Measurements from ENCODE around the gene ALKBH8.
"Not testable (repeated sequence)": the region's sequence is repeated elsewhere in the genome, so short reads cannot be mapped to it uniquely, and the experiment has no call there.

ALKBH8 gene

GRCh38 chr11:107576497-107577345 is 11.2 kb upstream of the ALKBH8 start:
- DNase-seq, result peak; percentile 63

GRCh38 chr11:107573438-107573837 is 7.9 kb upstream of the ALKBH8 start:
- no peak for DNase-seq

- no peak for DNase-seq
Measured at GRCh38 chr11:107570015-107570414, 4.5 kb upstream of the ALKBH8 start.

- no peak for DNase-seq
Measured at GRCh38 chr11:107567739-107568335, 2.3 kb upstream of the ALKBH8 start.

DNA sequence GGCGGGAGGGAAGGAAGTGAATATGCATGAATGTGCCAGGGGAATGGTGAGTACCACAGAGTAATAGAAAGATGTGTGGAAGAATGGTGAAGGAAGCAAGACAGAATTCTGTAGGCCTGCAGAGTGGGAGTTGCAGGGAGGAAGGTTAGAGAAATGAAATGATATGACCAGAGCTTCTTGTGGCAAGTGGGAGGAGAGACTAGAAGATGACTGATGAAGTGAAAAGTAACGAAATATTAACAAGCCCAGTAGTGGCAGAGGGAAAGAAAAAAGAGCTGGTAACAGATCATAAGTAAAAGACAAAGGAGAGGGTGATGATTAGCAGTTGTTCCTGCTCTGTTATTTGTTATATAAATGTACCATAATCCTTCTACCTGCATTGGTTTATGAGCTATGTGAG is 1.0 kb upstream of the ALKBH8 start:
- no peak for DNase-seq

- peak; percentile 13 for DNase-seq
Measured at GRCh38 chr11:107565955-107566501, 493 bp upstream of the ALKBH8 start.

DNA sequence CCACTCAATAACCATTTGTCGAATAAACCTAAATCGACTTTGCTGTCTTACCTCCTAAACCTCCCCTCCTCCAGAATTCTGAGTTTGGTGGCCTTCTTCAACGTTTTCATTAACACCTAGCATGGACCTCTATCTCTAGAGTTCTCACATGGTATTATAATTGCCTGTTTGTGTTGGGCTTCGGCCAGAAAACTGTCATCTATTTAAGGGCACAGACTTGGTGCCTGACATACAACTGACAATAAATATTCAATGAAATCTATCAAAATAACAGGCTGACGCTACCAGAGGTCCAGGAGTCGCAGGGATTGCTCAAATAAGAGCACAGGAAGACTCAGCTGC is 687 bp downstream of the ALKBH8 start:
- DNase-seq, result no peak

GRCh38 chr11:107563702-107564101 is 1.8 kb downstream of the ALKBH8 start:
- DNase-seq, result peak; percentile 72

DNA sequence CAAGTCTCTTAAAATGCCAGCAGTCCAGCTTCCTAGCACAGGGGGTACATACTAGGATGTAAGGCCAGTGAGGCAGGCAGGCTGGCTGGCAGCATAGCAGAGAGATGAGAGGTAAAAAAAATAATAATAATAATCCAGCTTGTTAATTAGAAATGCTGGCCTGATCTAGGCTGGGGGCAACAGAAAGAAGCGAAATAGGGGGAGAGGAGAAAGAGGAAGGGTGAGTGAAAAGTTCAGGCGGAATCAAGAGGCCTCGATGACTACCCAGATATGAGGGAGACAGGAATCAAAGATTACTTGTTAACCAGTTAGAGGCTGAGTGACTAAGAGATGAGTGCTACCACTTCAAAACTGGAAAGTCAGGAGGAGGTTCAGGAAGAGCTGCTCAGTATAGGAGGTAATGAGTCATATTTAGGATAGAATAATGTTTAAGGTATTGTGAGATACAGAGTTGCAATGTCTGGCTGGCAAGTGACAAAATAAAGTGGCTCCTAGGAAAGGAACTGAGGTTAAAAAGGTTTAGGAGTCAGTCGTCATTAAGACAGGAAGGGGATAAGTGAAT is 2.8 kb downstream of the ALKBH8 start:
- DNase-seq, result peak; percentile 87

DNA sequence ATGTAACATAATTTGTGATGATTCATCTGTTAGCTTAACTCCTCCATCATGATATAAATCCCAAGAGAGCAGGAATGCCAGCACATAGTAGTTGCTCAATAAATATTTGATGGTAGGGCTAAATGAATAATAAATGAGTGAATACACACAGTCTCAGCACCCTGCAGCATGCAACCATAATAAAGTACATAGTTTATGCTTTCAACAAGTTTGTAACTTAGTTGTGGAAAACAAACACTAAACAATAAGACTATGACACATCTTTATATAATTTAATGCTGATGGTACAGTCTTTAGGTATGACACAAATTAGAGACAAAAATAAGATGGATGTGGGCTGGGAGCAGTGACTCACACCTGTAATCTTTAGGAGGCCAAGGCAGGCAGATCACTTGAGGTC is 3.8 kb downstream of the ALKBH8 start:
- DNase-seq, result peak; percentile 75

- DNase-seq, result no peak
Measured at GRCh38 chr11:107550304-107550703, 15.2 kb downstream of the ALKBH8 start.

GRCh38 chr11:107549954-107550285 is 15.6 kb downstream of the ALKBH8 start:
- no peak for DNase-seq

- DNase-seq, result peak; percentile 48
Measured at GRCh38 chr11:107549253-107549953, 16.1 kb downstream of the ALKBH8 start.

DNA sequence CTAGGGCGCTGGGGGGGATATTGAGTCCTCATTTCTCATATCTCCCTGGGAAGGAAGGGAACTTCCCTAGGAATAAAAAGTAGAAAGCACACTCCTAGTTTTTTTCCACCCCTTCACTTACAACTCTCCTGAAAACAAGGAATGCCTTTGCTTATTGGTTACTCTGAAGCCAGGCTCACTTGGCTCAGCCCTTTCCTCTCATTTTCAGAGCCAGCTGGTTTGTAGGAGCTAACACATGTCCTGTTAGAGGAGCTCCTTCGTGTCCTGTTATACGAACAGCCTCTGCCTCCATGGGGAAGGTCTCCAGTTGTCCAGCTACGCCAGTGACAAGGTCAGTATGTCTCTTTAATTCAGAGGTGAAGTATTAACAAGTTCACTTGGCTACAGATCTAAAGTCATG is 17.6 kb downstream of the ALKBH8 start:
- DNase-seq, result no peak

- peak; percentile 37 for DNase-seq
Measured at GRCh38 chr11:107545101-107545514, 20.4 kb downstream of the ALKBH8 start.

GRCh38 chr11:107538821-107539220 is 26.7 kb downstream of the ALKBH8 start:
- no peak for DNase-seq

- DNase-seq, result no peak
Measured at GRCh38 chr11:107538239-107538638, 27.3 kb downstream of the ALKBH8 start.

DNA sequence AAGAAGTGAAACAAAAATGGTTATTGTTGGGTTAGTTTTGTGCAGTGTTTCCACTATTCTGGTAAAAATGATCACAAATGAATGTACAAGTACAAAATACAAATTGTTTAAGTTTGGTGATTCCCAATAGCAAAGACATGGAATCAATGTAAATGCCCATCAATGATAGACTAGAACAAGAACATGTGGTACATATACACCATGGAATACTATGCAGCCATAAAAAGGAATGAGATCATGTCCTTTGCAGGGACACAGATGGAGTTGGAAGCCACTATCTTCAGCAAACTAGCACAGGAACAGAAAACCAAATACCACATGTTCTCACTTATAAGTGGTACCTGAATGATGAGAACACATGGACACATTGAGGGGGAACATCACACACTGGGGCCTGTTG is 28.4 kb downstream of the ALKBH8 start:
- DNase-seq, result not testable (repeated sequence)

GRCh38 chr11:107526197-107526596 is 39.3 kb downstream of the ALKBH8 start:
- DNase-seq, result no peak

DNA sequence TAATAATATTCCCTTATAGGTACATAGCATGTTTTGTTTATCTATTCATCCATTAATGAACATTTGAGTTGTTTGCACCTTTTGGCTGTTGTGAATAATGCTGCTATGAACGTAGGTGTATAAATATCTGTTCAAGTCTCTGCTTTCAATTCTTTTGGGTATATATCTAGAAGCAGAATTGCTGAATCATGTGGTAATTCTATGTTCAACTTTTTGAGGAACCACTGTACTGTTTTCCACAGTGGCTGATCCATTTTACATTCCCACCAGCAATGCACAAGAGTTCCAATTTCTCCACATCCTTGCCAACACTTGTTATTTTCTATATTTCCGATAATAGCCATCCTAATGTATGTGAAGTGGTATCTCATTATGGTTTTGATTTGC is 56.7 kb downstream of the ALKBH8 start:
- no peak for DNase-seq

- DNase-seq, result no peak
Measured at GRCh38 chr11:107508201-107508857, 57.2 kb downstream of the ALKBH8 start.

DNA sequence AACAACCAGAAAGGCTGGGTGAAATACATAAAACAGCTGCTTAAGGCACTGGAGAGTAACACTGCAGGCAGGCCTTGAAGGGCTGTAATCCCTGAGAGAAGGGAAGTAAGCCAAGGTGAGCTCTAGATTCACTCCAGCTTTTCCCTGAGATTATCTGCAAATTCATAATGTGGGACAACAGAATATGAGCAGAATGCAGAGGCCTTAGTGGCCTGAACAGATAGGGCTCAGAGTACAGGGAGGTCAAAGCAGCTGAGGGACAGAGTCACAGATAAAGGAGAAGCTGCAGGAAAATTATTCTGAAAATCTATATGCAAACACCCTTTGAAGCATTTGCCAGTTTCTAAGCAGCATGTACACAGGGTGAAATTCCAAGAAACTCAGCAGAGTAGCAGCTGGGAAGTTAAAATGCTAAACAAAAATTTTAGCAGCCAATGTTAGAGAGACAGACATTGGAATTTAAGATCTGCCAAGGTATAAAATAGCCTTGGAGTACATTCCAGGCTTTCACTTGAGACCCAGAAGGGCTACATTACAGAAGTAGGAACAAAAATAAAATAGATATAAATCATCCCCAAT is 59.8 kb downstream of the ALKBH8 start:
- no peak for DNase-seq

DNA sequence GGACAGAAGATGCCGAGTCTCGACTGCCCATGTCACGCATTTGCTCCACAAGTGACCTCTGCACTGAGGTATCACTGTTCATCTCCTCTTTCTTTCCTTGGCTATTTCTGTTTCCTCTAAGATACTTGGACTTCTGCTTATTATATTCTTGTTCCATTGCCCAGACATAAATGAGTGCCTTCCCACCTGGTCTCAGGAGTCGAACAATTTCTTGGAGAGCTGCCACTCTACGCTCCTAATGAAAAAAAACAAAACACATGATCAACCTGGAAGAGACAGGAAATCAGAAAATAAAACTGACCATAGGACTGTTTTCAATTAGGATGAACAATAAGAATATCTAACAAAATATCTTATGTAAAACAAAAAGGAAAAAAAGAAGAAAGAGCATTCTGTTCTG is 60.6 kb downstream of the ALKBH8 start:
- no peak for DNase-seq
